AG04450 (cell line): ENCODE measurements around the gene ZG16. TPM values are rescaled to one million over a fixed set of nuclear protein-coding genes. Genes with fewer than 3 reads are reported as not detected.
"Not testable (repeated sequence)": the region's sequence is repeated elsewhere in the genome, so short reads cannot be mapped to it uniquely, and the experiment has no call there.

Experiments
- CTCF ChIA-PET: fragments of 300-600, 350-600 bp; formaldehyde crosslinking; extraction: SDS; loops from one replicate; lab custom pipeline; 2022; ENCODE audit warnings: antibody characterized with exemption, inconsistent platforms; lab: Charles Lee
- POLR2A ChIA-PET: fragments of 350-600 bp; formaldehyde crosslinking; extraction: SDS; loops from one replicate; lab custom pipeline; 2021; ENCODE audit warnings: antibody characterized with exemption, inconsistent platforms; lab: Yijun Ruan, JAX
- DNase-seq: peaks from one replicate; pipeline ENCODE4 v3.0.0-alpha.2; 2011; ENCODE audit warnings: low read depth, low spot score
- H3K27ac ChIP-seq: one replicate; pipeline ENCODE4 v1.5.1; 2012; ENCODE audit warnings: low read depth, low read length, control low read depth
- H3K27me3 ChIP-seq: one replicate; pipeline ENCODE4 v1.6.0; 2012; ENCODE audit warnings: low read length; ENCODE audit not compliant: control insufficient read depth, insufficient read depth
- H3K4me3 ChIP-seq: 2 replicates; pipeline ENCODE4 v1.5.1; 2011; ENCODE audit warnings: mild to moderate bottlenecking, low read depth, low read length, control low read depth
- H3K9me3 ChIP-seq: 2 replicates; pipeline ENCODE4 v1.5.1; 2012; ENCODE audit warnings: low read length; ENCODE audit not compliant: control insufficient read depth, insufficient read depth
- CTCF ChIP-seq: IDR thresholded peaks from 2 replicates; pipeline ENCODE4 v1.5.1; 2011; ENCODE audit warnings: low read depth, low read length, control low read depth, inconsistent platforms
- polyA plus RNA-seq: library from polyadenylated mRNA; depleted of rRNA; stranded (reverse); fragments of >200 nt; gene quantifications from 2 replicates; pipeline ENCODE4 v1.2.3, GENCODE V29; 2011

Gene ZG16
- polyA plus RNA-seq, 1 experiment: not detected

GRCh38 chr16:29736112-29736511 lies 41.9 kb upstream of the ZG16 start:
- Histone ChIP-seq H3K27me3 (peaks cover 7% of the 10 kb centered on the region), H3K4me3 (no peak overlapping the region), H3K9me3 (no peaks in the 10 kb centered on the region), H3K27ac (no peak overlapping the region)
- DNase-seq: no peak
- peak; percentile 33; the same call in 1 of the 2 replicates for TF ChIP-seq CTCF
- ChIA-PET CTCF (no interaction called here), POLR2A (no interaction called here)

DNA sequence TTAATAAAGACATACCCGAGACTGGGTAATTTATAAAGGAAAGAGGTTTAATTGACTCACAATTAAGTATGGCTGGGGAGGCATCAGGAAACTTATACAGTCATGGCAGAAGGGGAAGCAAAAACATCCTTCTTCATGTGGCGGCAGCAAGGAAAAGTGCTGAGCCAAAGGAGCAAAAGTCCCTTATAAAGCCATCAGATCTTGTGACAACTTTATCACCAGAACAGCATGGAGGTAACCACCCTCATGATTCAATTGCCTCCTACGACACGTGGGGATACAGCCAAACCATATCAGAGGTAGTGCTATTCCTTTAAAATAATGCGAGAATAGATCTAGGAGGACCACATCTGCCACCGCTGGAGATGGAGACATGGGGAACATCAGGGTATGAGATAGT lies 41.3 kb upstream of the ZG16 start:
- peaks cover 10% of the 10 kb centered on the region for H3K27me3 ChIP-seq
- no peak for TF ChIP-seq CTCF
- H3K27ac ChIP-seq: no peak overlapping the region
- CTCF ChIA-PET: no interaction called here
- no peak overlapping the region for H3K4me3 ChIP-seq
- POLR2A ChIA-PET: no interaction called here
- H3K9me3 ChIP-seq: no peaks in the 10 kb centered on the region
- no peak for DNase-seq

DNA sequence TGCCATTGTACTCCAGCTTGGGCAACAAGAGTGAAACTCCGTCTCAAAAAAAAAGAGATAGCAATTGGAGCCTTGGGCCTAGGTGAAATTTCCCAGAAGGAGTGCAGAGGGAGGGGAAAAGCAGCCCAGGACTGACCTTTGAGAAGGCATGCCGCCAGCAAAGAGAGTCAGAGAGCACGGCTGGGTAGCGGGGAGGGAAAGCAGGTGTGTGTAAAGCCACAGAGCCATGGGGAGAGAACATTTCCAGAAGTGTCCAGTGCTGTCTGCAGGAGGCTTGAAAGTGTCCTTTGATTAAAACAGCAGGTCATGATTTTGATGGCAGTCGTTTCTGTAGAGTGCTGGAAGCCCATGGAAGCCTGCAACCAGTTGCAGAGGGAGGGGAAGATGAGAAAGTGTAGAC lies 40.3 kb upstream of the ZG16 start:
- peaks cover 10% of the 10 kb centered on the region for H3K27me3 ChIP-seq
- ChIA-PET CTCF (no interaction called here), POLR2A (no interaction called here)
- H3K9me3 ChIP-seq: no peaks in the 10 kb centered on the region
- no peak overlapping the region for H3K4me3 ChIP-seq
- no peak for TF ChIP-seq CTCF
- no peak overlapping the region for H3K27ac ChIP-seq
- DNase-seq: no peak

DNA sequence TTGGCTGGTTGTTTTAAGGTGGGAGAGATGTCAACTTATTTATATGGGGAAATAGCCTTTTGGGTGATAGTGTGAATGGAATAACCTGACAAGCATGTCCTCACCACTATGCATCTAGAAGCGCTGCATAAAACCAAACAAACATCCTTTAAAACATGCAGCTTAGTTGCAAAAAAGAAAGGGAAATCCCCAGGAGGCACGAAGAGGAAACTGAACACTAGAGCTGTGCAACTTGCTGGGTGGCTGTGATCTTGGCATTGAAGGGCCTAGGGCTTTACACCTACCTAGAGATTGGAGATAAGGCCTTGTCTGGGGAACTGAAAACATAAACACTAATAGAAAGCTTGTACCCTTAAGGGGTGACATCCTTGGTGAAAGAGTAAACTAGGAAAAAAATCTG lies 39.5 kb upstream of the ZG16 start:
- H3K9me3 ChIP-seq: no peaks in the 10 kb centered on the region
- no peak overlapping the region for H3K4me3 ChIP-seq
- ChIA-PET CTCF (interaction anchor here (0.8 kb wide), 1 partner anchor 46 kb away, joined by 3 read pairs; no protein-coding TSS in a partner anchor), POLR2A (no interaction called here)
- H3K27ac ChIP-seq: no peak overlapping the region
- no peak for DNase-seq
- no peak for TF ChIP-seq CTCF
- H3K27me3 ChIP-seq: peaks cover 16% of the 10 kb centered on the region

- H3K9me3 ChIP-seq, CTCF ChIA-PET, POLR2A ChIA-PET, H3K27ac ChIP-seq, H3K4me3 ChIP-seq, DNase-seq: not testable (repeated sequence)
- peaks cover 18% of the 10 kb centered on the region for H3K27me3 ChIP-seq
Measured at GRCh38 chr16:29739927-29740629, 38.0 kb upstream of the ZG16 start.

DNA sequence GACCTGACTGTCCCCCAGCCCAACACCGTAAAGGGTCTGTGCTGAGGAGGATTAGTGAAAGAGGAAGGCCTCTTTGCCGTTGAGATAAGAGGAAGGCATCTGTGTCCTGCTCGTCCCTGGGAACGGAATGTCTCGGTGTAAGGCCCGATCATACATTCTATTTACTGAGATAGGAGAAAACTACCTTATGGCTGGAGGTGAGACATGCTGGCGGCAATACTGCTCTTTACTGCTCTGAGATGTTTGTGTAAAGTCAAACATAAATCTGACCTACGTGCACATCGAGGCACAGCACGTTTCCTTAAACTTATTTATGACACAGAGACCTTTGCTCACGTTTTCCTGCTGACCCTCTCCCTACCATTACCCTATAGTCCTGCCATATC lies 37.4 kb upstream of the ZG16 start:
- H3K4me3 ChIP-seq, CTCF ChIA-PET, H3K27ac ChIP-seq, DNase-seq, POLR2A ChIA-PET, H3K9me3 ChIP-seq: not testable (repeated sequence)
- peaks cover 22% of the 10 kb centered on the region for H3K27me3 ChIP-seq
